Neutrophil (primary cell): Measurements from ENCODE around the gene CIAO3.

Source experiments
- H3K27ac ChIP-seq: fragments of 200-600 bp; sonication (generic); 2 replicates; pipeline ENCODE4 v1.5.1; 2016; ENCODE audit warnings: mild to moderate bottlenecking, moderate library complexity
- H3K27me3 ChIP-seq: fragments of 200-600 bp; sonication (generic); 2 replicates; pipeline ENCODE4 v1.6.0; 2016; ENCODE audit warnings: mild to moderate bottlenecking
- H3K36me3 ChIP-seq: fragments of 200-600 bp; sonication (generic); 2 replicates; pipeline ENCODE4 v1.5.1; 2017
- H3K4me1 ChIP-seq, 2 experiments: fragments of 200-600 bp in 1 of 2; sonication (generic) in 1 of 2; 1 replicate in 1 of 2; 2 replicates in 1 of 2; pipeline versions ENCODE4 v1.5.1 to v1.6.1; 2013 to 2016; ENCODE audit warnings: low read depth in 1 of 2, low read length in 1 of 2, mild to moderate bottlenecking in 1 of 2, moderate library complexity in 1 of 2; ENCODE audit not compliant: control insufficient read depth in 1 of 2, insufficient read depth in 1 of 2
- H3K4me3 ChIP-seq, 2 experiments: fragments of 200-600 bp in 1 of 2; sonication (generic) in 1 of 2; 1 replicate in 1 of 2; 2 replicates in 1 of 2; pipeline ENCODE4 v1.5.1; 2013 to 2016; ENCODE audit warnings: low read depth in 1 of 2, low read length in 1 of 2, mild to moderate bottlenecking in 1 of 2, moderate library complexity in 1 of 2
- H3K9me3 ChIP-seq: fragments of 200-600 bp; sonication (generic); 2 replicates; pipeline ENCODE4 v1.5.1; 2016
- CTCF ChIP-seq: fragments of 200-600 bp; sonication (generic); IDR thresholded peaks from 2 replicates; pipeline ENCODE4 v1.5.1; 2016; ENCODE audit warnings: antibody characterized with exemption

Gene CIAO3

GRCh38 chr16:680967-681745 lies 59.6 kb downstream of the CIAO3 start:
- H3K4me3 ChIP-seq = peak overlapping the region; percentile 83 to 91
- H3K9me3 ChIP-seq = no peaks in the 10 kb centered on the region
- no peak for TF ChIP-seq CTCF
- peaks cover 22% of the 10 kb centered on the region for H3K27me3 ChIP-seq
- H3K27ac ChIP-seq = peak overlapping the region; percentile 86
- peaks cover 43 to 70% of the 10 kb centered on the region in 2 experiments for H3K4me1 ChIP-seq
- H3K36me3 ChIP-seq = peaks cover 14% of the 10 kb centered on the region

- peak overlapping the region; percentile 86 for H3K27ac ChIP-seq
- H3K27me3 ChIP-seq = peaks cover 28% of the 10 kb centered on the region
- H3K4me1 ChIP-seq = peaks cover 43 to 69% of the 10 kb centered on the region in 2 experiments
- H3K4me3 ChIP-seq = peak overlapping the region; percentile 83 to 91
- no peak for TF ChIP-seq CTCF
- H3K36me3 ChIP-seq = peaks cover 14% of the 10 kb centered on the region
- H3K9me3 ChIP-seq = no peaks in the 10 kb centered on the region
Measured at GRCh38 chr16:680625-680945, 60.2 kb downstream of the CIAO3 start.

GRCh38 chr16:679814-680624 lies 60.8 kb downstream of the CIAO3 start, which contains the start of gene STUB1:
Gene STUB1, plus strand, starts transcription at chr16:680410. Its CDS starts 116 bp downstream, at chr16:680526.
- Histone ChIP-seq H3K4me3 (peak within 1 kb of the TSS; percentile 83 to 91), H3K9me3 (no peaks in the 10 kb centered on the region), H3K4me1 (peaks cover 43 to 74% of the 10 kb centered on the region in 2 experiments), H3K36me3 (peaks cover 14% of the 10 kb centered on the region), H3K27ac (peak within 1 kb of the TSS; percentile 86), H3K27me3 (peaks cover 34% of the 10 kb centered on the region)
- TF ChIP-seq CTCF = no peak
